Tibial artery (tissue), 4 donors: Measurements from ENCODE around the gene MUC2.
"Not testable (repeated sequence)": the region's sequence is repeated elsewhere in the genome, so short reads cannot be mapped to it uniquely, and the experiment has no call there.

Source experiments
- DNase-seq, 2 donors: peaks; one replicate each; pipeline ENCODE4 v3.0.0-alpha.2; 2019
- H3K27ac ChIP-seq, 2 donors: fragments of 200-600 bp; sonication (generic) in 1 of 2; 1 replicate in 1 of 2; 2 replicates in 1 of 2; pipeline ENCODE4 v1.5.1; 2018 to 2019; ENCODE audit warnings: mild to moderate bottlenecking in 1 of 2
- H3K27me3 ChIP-seq, 2 donors: fragments of 200-600 bp; sonication (generic) in 1 of 2; one replicate each; pipeline versions ENCODE4 v1.5.1 to v1.6.0; 2016 to 2019
- H3K36me3 ChIP-seq, 3 donors: fragments of 200-600 bp; sonication (generic) in 2 of 3; one replicate each; pipeline ENCODE4 v1.5.1; 2016 to 2019; ENCODE audit warnings: mild to moderate bottlenecking in 2 of 3
- H3K4me1 ChIP-seq, 4 donors: fragments of 200-600 bp; sonication (generic) in 2 of 4; 1 replicate in 3 of 4; 2 replicates in 1 of 4; pipeline ENCODE4 v1.5.1; 2016 to 2019
- H3K4me3 ChIP-seq, 2 donors: fragments of 200-600 bp; sonication (generic) in 1 of 2; 1 replicate in 1 of 2; 2 replicates in 1 of 2; pipeline ENCODE4 v1.5.1; 2018 to 2019; ENCODE audit warnings: mild to moderate bottlenecking in 2 of 2
- H3K9me3 ChIP-seq, 3 donors: fragments of 200-600 bp; sonication (generic) in 1 of 3; one replicate each; pipeline ENCODE4 v1.5.1; 2016 to 2019
- CTCF ChIP-seq, 2 experiments: fragments of 200-600 bp in 1 of 2; fragments of 450-650 bp in 1 of 2; IDR thresholded peaks; one replicate each; pipeline ENCODE4 v1.5.1; 2017 to 2019; ENCODE audit warnings: antibody characterized with exemption in 2 of 2, mild to moderate bottlenecking in 1 of 2, moderate library complexity in 1 of 2
- intact Hi-C: fragments of 100-400 bp; cut with DNase I; formaldehyde crosslinking; loops from one replicate; pipeline ENCODE4 v1.15.0; 2023; ENCODE audit warnings: low total_unique reads

Gene MUC2

GRCh38 chr11:1112351-1113191 is 37.9 kb downstream of the MUC2 start:
- Histone ChIP-seq H3K27me3 (peaks cover 0 to 47% of the 10 kb centered on the region in 2 donors), H3K36me3 (no peaks in the 10 kb centered on the region), H3K4me1 (no peaks in the 10 kb centered on the region), H3K4me3 (no peak overlapping the region), H3K27ac (no peak overlapping the region), H3K9me3 (no peaks in the 10 kb centered on the region)
- peak in 1 of 2 donors; percentile 44 for DNase-seq
- intact Hi-C loops, result no loop called here
- no peak for TF ChIP-seq CTCF (IDR thresholded peaks at IDR 0.05)

GRCh38 chr11:1113405-1114201 is 38.9 kb downstream of the MUC2 start:
- TF ChIP-seq CTCF (IDR thresholded peaks at IDR 0.05), result no peak

GRCh38 chr11:1115292-1115691 is 40.6 kb downstream of the MUC2 start:
- H3K27ac ChIP-seq, H3K4me3 ChIP-seq, H3K9me3 ChIP-seq, intact Hi-C loops, H3K4me1 ChIP-seq, H3K36me3 ChIP-seq: not testable (repeated sequence)
- DNase-seq, result peak in 1 of 2 donors; percentile 20
- peaks cover 0 to 42% of the 10 kb centered on the region in 2 donors for H3K27me3 ChIP-seq

More at GRCh38 chr11:1113405-1114201, 38.9 kb downstream of the MUC2 start:
- Histone ChIP-seq H3K36me3 (no peaks in the 10 kb centered on the region), H3K4me3 (no peak overlapping the region), H3K27me3 (peaks cover 0 to 43% of the 10 kb centered on the region in 2 donors), H3K9me3 (no peaks in the 10 kb centered on the region), H3K27ac (no peak overlapping the region), H3K4me1 (no peaks in the 10 kb centered on the region)
- intact Hi-C loops, result no loop called here
- peak in 1 of 2 donors; percentile 63 for DNase-seq

- intact Hi-C loops, result no loop called here
- Histone ChIP-seq H3K27ac (no peak overlapping the region), H3K9me3 (no peaks in the 10 kb centered on the region), H3K4me1 (no peaks in the 10 kb centered on the region), H3K27me3 (peaks cover 0 to 45% of the 10 kb centered on the region in 2 donors), H3K36me3 (no peaks in the 10 kb centered on the region), H3K4me3 (no peak overlapping the region)
- TF ChIP-seq CTCF (IDR thresholded peaks at IDR 0.05), result no peak
- peak in 1 of 2 donors; percentile 20 for DNase-seq
These were observed 41.4 kb downstream of the MUC2 start for GRCh38 chr11:1116104-1116503.

GRCh38 chr11:1116666-1117390 is 42.2 kb downstream of the MUC2 start:
- no peaks in the 10 kb centered on the region for H3K4me1 ChIP-seq
- no peaks in the 10 kb centered on the region for H3K36me3 ChIP-seq
- H3K27ac ChIP-seq, result no peak overlapping the region
- DNase-seq, result peak; percentile 18 to 48
- H3K4me3 ChIP-seq, result no peak overlapping the region
- no peak for TF ChIP-seq CTCF (IDR thresholded peaks at IDR 0.05)
- H3K9me3 ChIP-seq, result no peaks in the 10 kb centered on the region
- H3K27me3 ChIP-seq, result peaks cover 0 to 50% of the 10 kb centered on the region in 2 donors
- intact Hi-C loops, result no loop called here
